H1 (cell line): Measurements from ENCODE around the gene PRKAR2B. TPM values are rescaled to one million over a fixed set of nuclear protein-coding genes. Genes with fewer than 3 reads are reported as not detected.

ENCODE experiments used
- CTCF ChIA-PET: fragments of 300-600 bp; sonication (Branson Sonifier 250); formaldehyde crosslinking; loops from one replicate; lab custom pipeline; 2021; ENCODE audit not compliant: partially characterized antibody; lab: Charles Lee
- POLR2A ChIA-PET: fragments of 300-600 bp; sonication (Branson Sonifier 250); formaldehyde crosslinking; loops from one replicate; lab custom pipeline; 2021; ENCODE audit warnings: inconsistent platforms; ENCODE audit not compliant: partially characterized antibody; lab: Charles Lee
- DNase-seq, 2 experiments: peaks; one replicate each; pipeline versions ENCODE4 v3.0.0 to v3.0.0-alpha.2; 2010 to 2022; ENCODE audit warnings: low spot score in 2 of 2, low read depth in 1 of 2, mixed read lengths in 1 of 2
- FAIRE-seq: peaks from 2 replicates; lab custom pipeline; 2011; peaks lifted over from hg19 to GRCh38; lab: Jason Lieb, UNC
- H2AFZ ChIP-seq: 2 replicates; pipeline ENCODE4 v1.8.1; 2012; ENCODE audit warnings: low read length, inconsistent platforms
- H2AK5ac ChIP-seq: 2 replicates; pipeline ENCODE4 v1.6.1; 2013; ENCODE audit warnings: low read depth, low read length
- H2BK120ac ChIP-seq: replicated peaks from 2 replicates; pipeline ENCODE3; 2013; ENCODE audit warnings: low read depth, low read length, inconsistent platforms
- H2BK12ac ChIP-seq: 2 replicates; pipeline ENCODE4 v1.6.1; 2013; ENCODE audit warnings: low read depth, low read length
- H2BK15ac ChIP-seq: 2 replicates; pipeline ENCODE4 v1.6.1; 2013; ENCODE audit warnings: low read length
- H2BK20ac ChIP-seq: 2 replicates; pipeline ENCODE4 v1.6.1; 2013; ENCODE audit warnings: low read length
- H2BK5ac ChIP-seq: 2 replicates; pipeline ENCODE4 v1.6.1; 2013; ENCODE audit warnings: low read depth, low read length
- H3K14ac ChIP-seq: 2 replicates; pipeline ENCODE4 v1.6.1; 2013; ENCODE audit warnings: inconsistent platforms; ENCODE audit not compliant: insufficient read length
- H3K18ac ChIP-seq: 2 replicates; pipeline ENCODE4 v1.6.1; 2013; ENCODE audit warnings: low read length; ENCODE audit errors: extremely low read depth
- H3K23ac ChIP-seq: 2 replicates; pipeline ENCODE4 v1.6.1; 2013; ENCODE audit warnings: inconsistent platforms; ENCODE audit not compliant: insufficient read length
- H3K23me2 ChIP-seq: 2 replicates; pipeline ENCODE4 v1.6.1; 2013; ENCODE audit warnings: low read depth, low read length
- H3K27ac ChIP-seq: 2 replicates; pipeline ENCODE4 v1.6.1; 2011; ENCODE audit warnings: low read depth, low read length, inconsistent platforms
- H3K27me3 ChIP-seq, 4 experiments: replicated peaks in 1 of 4; 1 replicate in 1 of 4; 2 replicates in 3 of 4; pipeline versions ENCODE4 v1.6.1 to v1.8.1; 2011 to 2013; ENCODE audit warnings: low read length in 3 of 4, mild to moderate bottlenecking in 3 of 4, inconsistent platforms in 2 of 4, mixed read lengths in 2 of 4, moderate library complexity in 1 of 4; ENCODE audit not compliant: control insufficient read depth in 3 of 4, insufficient read depth in 3 of 4; ENCODE audit errors: extremely low read depth in 1 of 4
- H3K36me3 ChIP-seq, 4 experiments: 2 replicates each; pipeline versions ENCODE4 v1.6.1 to v1.8.1; 2011 to 2013; ENCODE audit warnings: mild to moderate bottlenecking in 4 of 4, low read length in 3 of 4, moderate library complexity in 2 of 4, control low read depth in 1 of 4, inconsistent platforms in 1 of 4; ENCODE audit not compliant: insufficient read depth in 4 of 4, control insufficient read depth in 2 of 4
- H3K4ac ChIP-seq: replicated peaks from 2 replicates; pipeline ENCODE3; 2013; ENCODE audit warnings: low read length, low read depth, mixed read lengths, inconsistent platforms; ENCODE audit not compliant: insufficient read length
- H3K4me1 ChIP-seq, 4 experiments: replicated peaks in 1 of 4; 1 replicate in 1 of 4; 2 replicates in 3 of 4; pipeline versions ENCODE4 v1.6.1 to v1.8.1; 2011 to 2013; ENCODE audit warnings: low read length in 3 of 4, inconsistent platforms in 2 of 4, mixed read lengths in 1 of 4; ENCODE audit not compliant: insufficient read depth in 4 of 4, control insufficient read depth in 3 of 4
- H3K4me2 ChIP-seq, 2 experiments: 2 replicates each; pipeline versions ENCODE4 v1.6.1 to v1.8.1; 2011 to 2013; ENCODE audit warnings: low read depth in 2 of 2, low read length in 2 of 2, control low read depth in 1 of 2, inconsistent platforms in 1 of 2, mild to moderate bottlenecking in 1 of 2; ENCODE audit not compliant: insufficient read depth in 1 of 2
- H3K4me3 ChIP-seq, 4 experiments: fragments of 200-600, 300-600 bp in 1 of 4; sonication (generic), shearing (Covaris generic), sonication (Bioruptor Twin) in 1 of 4; 2 replicates each; pipeline versions ENCODE4 v1.5.1 to v1.8.1; 2011 to 2016; ENCODE audit warnings: low read length in 4 of 4, low read depth in 3 of 4, control low read depth in 2 of 4, inconsistent platforms in 2 of 4, mild to moderate bottlenecking in 2 of 4, mixed read lengths in 1 of 4, moderate library complexity in 1 of 4; ENCODE audit not compliant: insufficient read depth in 2 of 4; ENCODE audit errors: extremely low read depth in 1 of 4
- H3K56ac ChIP-seq: replicated peaks from 2 replicates; pipeline ENCODE3; 2013; ENCODE audit warnings: low read depth, mild to moderate bottlenecking, mixed read lengths, low read length, inconsistent platforms; ENCODE audit not compliant: insufficient read length
- H3K79me1 ChIP-seq: 2 replicates; pipeline ENCODE4 v1.6.1; 2013; ENCODE audit warnings: low read depth, low read length, control low read depth
- H3K79me2 ChIP-seq, 2 experiments: 2 replicates each; pipeline versions ENCODE4 v1.6.1 to v1.8.1; 2012 to 2013; ENCODE audit warnings: low read length in 2 of 2, mild to moderate bottlenecking in 2 of 2, inconsistent platforms in 1 of 2; ENCODE audit not compliant: insufficient read depth in 2 of 2, control insufficient read depth in 1 of 2
- H3K9ac ChIP-seq, 4 experiments: replicated peaks in 1 of 4; 1 replicate in 1 of 4; 2 replicates in 3 of 4; pipeline versions ENCODE4 v1.6.1 to v1.8.1; 2011 to 2013; ENCODE audit warnings: low read depth in 3 of 4, low read length in 3 of 4, control low read depth in 2 of 4, mild to moderate bottlenecking in 2 of 4, moderate library complexity in 2 of 4, inconsistent platforms in 1 of 4; ENCODE audit errors: extremely low read depth in 1 of 4
- H3K9me3 ChIP-seq, 2 experiments: 2 replicates each; pipeline versions ENCODE4 v1.6.1 to v1.8.1; 2012 to 2013; ENCODE audit warnings: mild to moderate bottlenecking in 2 of 2, moderate library complexity in 2 of 2, control low read depth in 1 of 2, inconsistent platforms in 1 of 2, low read depth in 1 of 2, low read length in 1 of 2, mixed read lengths in 1 of 2; ENCODE audit not compliant: insufficient read depth in 2 of 2
- H4K20me1 ChIP-seq, 2 experiments: replicated peaks in 1 of 2; 2 replicates each; pipeline versions ENCODE3 to v1.8.1; 2011 to 2013; ENCODE audit warnings: inconsistent platforms in 2 of 2, low read length in 2 of 2, mild to moderate bottlenecking in 1 of 2; ENCODE audit not compliant: insufficient read depth in 2 of 2, control insufficient read depth in 1 of 2
- H4K5ac ChIP-seq: 2 replicates; pipeline ENCODE4 v1.6.1; 2013; ENCODE audit warnings: low read length, low read depth, mixed read lengths, inconsistent platforms; ENCODE audit not compliant: insufficient read length
- H4K8ac ChIP-seq: 2 replicates; pipeline ENCODE4 v1.8.0; 2013; ENCODE audit warnings: mild to moderate bottlenecking, moderate library complexity, low read length, inconsistent platforms; ENCODE audit not compliant: insufficient read depth; ENCODE audit errors: extremely low read depth
- H4K91ac ChIP-seq: replicated peaks from 2 replicates; pipeline ENCODE3; 2013; ENCODE audit warnings: low read length, mixed read lengths, inconsistent platforms; ENCODE audit not compliant: insufficient read length
- CTBP2 ChIP-seq: IDR thresholded peaks from 2 replicates; pipeline ENCODE4 v1.7.0; 2011; ENCODE audit warnings: borderline replicate concordance, mild to moderate bottlenecking, moderate library complexity, mixed read lengths, low read length; ENCODE audit not compliant: insufficient read depth, insufficient read length
- EGR1 ChIP-seq: IDR thresholded peaks from 2 replicates; pipeline ENCODE4 v1.6.1; 2011; ENCODE audit warnings: low read depth, low read length, borderline replicate concordance
- EP300 ChIP-seq, 2 experiments: IDR thresholded peaks; 1 replicate in 1 of 2; 2 replicates in 1 of 2; pipeline ENCODE4 v1.6.1; 2011 to 2012; ENCODE audit warnings: low read depth in 2 of 2, low read length in 2 of 2, mild to moderate bottlenecking in 2 of 2, borderline replicate concordance in 1 of 2, inconsistent platforms in 1 of 2, moderate library complexity in 1 of 2
- FOSL1 ChIP-seq: IDR thresholded peaks from 2 replicates; pipeline ENCODE4 v1.6.1; 2011; ENCODE audit warnings: mild to moderate bottlenecking, low read depth, low read length, moderate library complexity; ENCODE audit not compliant: insufficient read depth
- KDM4A ChIP-seq: IDR thresholded peaks from one replicate; pipeline ENCODE4 v1.7.1; 2012; ENCODE audit warnings: low read depth, mild to moderate bottlenecking, moderate library complexity, low read length, inconsistent platforms; ENCODE audit not compliant: severe bottlenecking
- NRF1 ChIP-seq: IDR thresholded peaks from 2 replicates; pipeline ENCODE4 v1.6.1; 2011; ENCODE audit warnings: mild to moderate bottlenecking, low read depth, low read length, improper control_type of control experiment
- SIN3A ChIP-seq, 2 experiments: IDR thresholded peaks in 1 of 2; conservative IDR thresholded peaks in 1 of 2; 2 replicates each; pipeline ENCODE4 v1.6.1; 2011 to 2012; ENCODE audit warnings: low read length in 2 of 2, improper control_type of control experiment in 1 of 2, low read depth in 1 of 2, mild to moderate bottlenecking in 1 of 2
- SP2 ChIP-seq: IDR thresholded peaks from 2 replicates; pipeline ENCODE4 v1.6.1; 2012; ENCODE audit warnings: mild to moderate bottlenecking, low read length, inconsistent platforms
- ZNF274 ChIP-seq: IDR thresholded peaks from 2 replicates; pipeline ENCODE4 v1.7.0; 2012; ENCODE audit warnings: low read length, borderline replicate concordance; ENCODE audit errors: extremely low read depth
- WGBS, 2 experiments: shearing (Covaris generic) in 1 of 2; methylation state at CpG; one replicate each; pipeline versions ENCODE4 v1.1.6 to v1.1.7; 2013 to 2015; ENCODE audit warnings: low lambda C conversion rate in 2 of 2, mixed read lengths in 2 of 2, inconsistent platforms in 1 of 2, low coverage in 1 of 2, missing lambda C conversion rate in 1 of 2; ENCODE audit not compliant: insufficient replicate concordance in 2 of 2, insufficient coverage in 1 of 2, insufficient read length in 1 of 2; ENCODE audit errors: extremely low coverage in 1 of 2, missing lambda C conversion rate in 1 of 2; 5-methylcytosine and 5-hydroxymethylcytosine counted together
- polyA plus RNA-seq, 7 experiments: library from polyadenylated mRNA; depleted of rRNA in 3 of 7; stranded (reverse) in 5 of 7; unstranded in 2 of 7; fragments of >200 nt in 5 of 7; fragments of 200-250 nt in 2 of 7; gene quantifications; 1 replicate in 5 of 7; 2 replicates in 1 of 7; 4 replicates in 1 of 7; pipeline versions ENCODE4 v1.2.1 to v1.2.3, GENCODE V29; 2011 to 2013; ENCODE audit warnings: missing spikeins in 2 of 7, mixed read lengths in 2 of 7
- total RNA-seq: library from RNA; stranded (reverse); fragmentation: NEBNext Ultra II Directional; extraction: Animal tissue kit (Norgen Biotek cat#: 25700); gene quantifications from 2 replicates; pipeline ENCODE4 v1.2.1, GENCODE V29; 2021

PRKAR2B gene
- total and polyA plus RNA-seq, 2 of the 8 experiments (the other 6 are each of a cell fraction or from before 2014, with no cell fraction given), result 10.4 to 37.0 TPM

- Histone ChIP-seq H2BK20ac (no peak overlapping the region), H2AFZ (no peak overlapping the region), H4K5ac (no peak overlapping the region), H2BK15ac (no peak overlapping the region), H3K27me3 (no peaks in the 10 kb centered on the region), H3K4me3 (no peak overlapping the region), H3K23me2 (no peaks in the 10 kb centered on the region), H3K4me1 (peaks cover 0 to under 1% (median 0%) of the 10 kb centered on the region in 4 experiments; a peak in 2 of 7 replicates), H3K18ac (no peak overlapping the region), H3K27ac (no peak overlapping the region), H3K9ac (no peak overlapping the region), H4K91ac (no peak overlapping the region), H4K8ac (no peak overlapping the region), H2AK5ac (no peak overlapping the region), H3K4ac (no peak overlapping the region), H3K56ac (no peak overlapping the region), H2BK12ac (no peak overlapping the region), H2BK5ac (no peak overlapping the region), H3K9me3 (no peaks in the 10 kb centered on the region), H3K79me2 (peaks cover 0 to 38% of the 10 kb centered on the region in 2 experiments; a peak in 2 of 4 replicates), H3K14ac (no peak overlapping the region), H3K79me1 (no peaks in the 10 kb centered on the region; the same call in 1 of the 2 replicates), H3K23ac (no peak overlapping the region), H2BK120ac (no peak overlapping the region), H4K20me1 (peaks cover 0 to 3% of the 10 kb centered on the region in 2 experiments), H3K4me2 (no peak overlapping the region), H3K36me3 (peaks cover 8 to 19% (median 17%) of the 10 kb centered on the region in 4 experiments; a peak in 7 of 8 replicates)
- ChIA-PET POLR2A (interaction anchor here (3.5 kb wide), 1 partner anchor 11 kb away, joined by 12 read pairs; the partner anchor contains the start of gene HBP1), CTCF (interaction anchor here (0.7 to 2.3 kb wide), 6 partner anchors 9 to 32 kb away, joined by 3 to 10 read pairs (median 4); no protein-coding TSS in a partner anchor)
- WGBS, 2 experiments, result 94% methylated on average over 14 of the region's 14 CpGs; no CpG with 5 or more reads in 1 of the 2 experiments
- TF ChIP-seq SP2, result no peak
- TF ChIP-seq ZNF274, result no peak
- no peak for TF ChIP-seq CTBP2
- TF ChIP-seq EGR1, result no peak
- no peak for TF ChIP-seq EP300 (IDR thresholded peaks at IDR 0.05; ENCODE audit: borderline replicate concordance in 1 of 2, low read depth in 2 of 2, low read length in 2 of 2)
- no peak for TF ChIP-seq NRF1
- no peak for TF ChIP-seq FOSL1
- TF ChIP-seq KDM4A, result no peak
- no peak for TF ChIP-seq SIN3A (conservative IDR thresholded peaks at IDR 0.05 in 1 of 2, IDR thresholded peaks at IDR 0.05 in 1 of 2; ENCODE audit: low read depth in 1 of 2, low read length in 2 of 2)
- DNase-seq, result no peak
- FAIRE-seq, result no peak
These were observed 135.0 kb downstream of the PRKAR2B start for GRCh38 chr7:107179326-107180164.
